GM21529 (cell line): ENCODE data around the gene PRKAA1.

ENCODE experiments used
- ATAC-seq: cut with Tn5 transposase; IDR thresholded peaks from one replicate; pipeline ENCODE4 v1.9.1; 2021; ENCODE audit not compliant: unreplicated experiment

PRKAA1 gene

DNA sequence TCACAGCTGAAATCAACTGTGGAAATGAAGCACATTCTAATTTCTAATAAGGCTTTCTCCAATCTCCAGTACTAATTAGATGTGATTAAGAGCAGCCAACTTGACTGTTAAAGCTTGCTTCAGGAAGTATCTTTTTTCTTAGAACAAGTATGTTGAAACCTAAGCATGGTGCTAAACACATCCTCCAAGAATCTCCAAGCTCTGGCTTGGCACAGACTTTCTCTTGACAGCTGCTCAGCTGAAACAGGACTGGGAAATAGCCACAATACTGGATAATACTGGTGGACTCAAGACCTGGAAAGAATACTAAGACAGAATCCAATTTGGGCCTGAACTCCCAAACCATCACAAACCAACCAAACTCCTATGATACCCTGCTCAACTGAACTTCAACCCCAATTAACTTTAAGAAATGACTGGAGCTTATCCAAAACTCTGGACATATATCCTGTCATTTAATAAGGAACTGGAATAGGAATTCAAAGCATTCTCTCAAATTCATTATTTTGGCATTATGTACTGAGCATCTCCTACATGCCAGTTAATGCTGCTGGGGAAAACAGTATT lies 16.2 kb downstream of the PRKAA1 start:
- ATAC-seq: no peak

DNA sequence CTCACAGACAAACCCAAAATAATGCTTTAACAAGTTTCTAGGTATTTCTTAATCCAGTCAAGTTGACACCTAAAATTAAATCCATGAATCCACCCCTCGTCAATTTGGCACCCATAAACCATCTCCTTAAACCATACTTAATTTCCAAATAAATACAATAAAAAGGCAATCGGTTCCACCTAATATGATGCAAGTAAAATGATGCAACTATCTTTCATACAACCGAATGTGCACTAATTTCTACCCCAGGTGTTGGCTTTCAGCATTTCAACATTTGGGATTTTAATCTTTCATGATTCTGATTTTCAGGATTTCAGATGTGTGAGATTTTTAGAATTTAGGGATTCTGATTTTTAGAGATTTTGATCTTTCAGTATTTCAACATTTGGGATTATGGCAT lies 17.3 kb downstream of the PRKAA1 start:
- ATAC-seq: no peak

DNA sequence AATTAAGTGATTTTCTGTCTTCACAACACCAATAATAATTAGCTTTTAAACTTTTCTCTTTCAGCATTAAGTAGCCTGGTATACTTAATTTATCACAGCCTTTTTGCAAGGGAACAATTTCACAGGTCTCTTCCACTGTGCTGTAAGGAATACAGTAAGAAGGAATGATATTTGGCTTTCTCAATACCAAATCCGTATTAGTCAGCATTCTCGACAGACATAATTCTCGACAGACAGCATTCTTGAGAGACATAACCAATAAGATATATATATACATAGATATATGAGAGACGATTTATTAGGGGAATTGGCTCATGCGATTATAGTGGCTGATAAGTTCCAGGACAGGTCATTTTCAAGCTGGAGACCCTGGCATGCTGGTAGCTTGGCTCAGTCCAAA lies 18.0 kb downstream of the PRKAA1 start:
- ATAC-seq: no peak

GRCh38 chr5:40779561-40779960 lies 18.6 kb downstream of the PRKAA1 start:
- ATAC-seq: no peak

DNA sequence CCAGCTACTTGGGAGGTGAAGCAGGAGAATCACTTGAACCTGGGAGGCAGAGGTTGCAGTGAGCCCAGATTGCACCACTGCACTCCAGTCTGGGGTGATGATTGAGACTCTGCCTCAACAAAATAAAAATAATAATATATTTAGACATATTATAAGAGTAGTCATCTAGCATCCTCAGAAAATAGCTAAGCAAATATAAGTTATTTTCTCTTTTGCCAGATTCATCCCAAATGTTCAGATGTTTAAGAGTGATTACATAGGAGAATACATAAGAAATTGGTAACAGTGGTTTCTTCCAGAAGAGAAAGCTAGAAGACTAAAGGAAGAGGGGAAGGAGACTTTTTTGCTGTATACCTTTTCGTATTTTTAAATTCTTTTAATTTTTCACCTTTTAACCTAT lies 20.0 kb downstream of the PRKAA1 start:
- no peak for ATAC-seq

GRCh38 chr5:40776658-40776977 lies 21.6 kb downstream of the PRKAA1 start:
- no peak for ATAC-seq

DNA sequence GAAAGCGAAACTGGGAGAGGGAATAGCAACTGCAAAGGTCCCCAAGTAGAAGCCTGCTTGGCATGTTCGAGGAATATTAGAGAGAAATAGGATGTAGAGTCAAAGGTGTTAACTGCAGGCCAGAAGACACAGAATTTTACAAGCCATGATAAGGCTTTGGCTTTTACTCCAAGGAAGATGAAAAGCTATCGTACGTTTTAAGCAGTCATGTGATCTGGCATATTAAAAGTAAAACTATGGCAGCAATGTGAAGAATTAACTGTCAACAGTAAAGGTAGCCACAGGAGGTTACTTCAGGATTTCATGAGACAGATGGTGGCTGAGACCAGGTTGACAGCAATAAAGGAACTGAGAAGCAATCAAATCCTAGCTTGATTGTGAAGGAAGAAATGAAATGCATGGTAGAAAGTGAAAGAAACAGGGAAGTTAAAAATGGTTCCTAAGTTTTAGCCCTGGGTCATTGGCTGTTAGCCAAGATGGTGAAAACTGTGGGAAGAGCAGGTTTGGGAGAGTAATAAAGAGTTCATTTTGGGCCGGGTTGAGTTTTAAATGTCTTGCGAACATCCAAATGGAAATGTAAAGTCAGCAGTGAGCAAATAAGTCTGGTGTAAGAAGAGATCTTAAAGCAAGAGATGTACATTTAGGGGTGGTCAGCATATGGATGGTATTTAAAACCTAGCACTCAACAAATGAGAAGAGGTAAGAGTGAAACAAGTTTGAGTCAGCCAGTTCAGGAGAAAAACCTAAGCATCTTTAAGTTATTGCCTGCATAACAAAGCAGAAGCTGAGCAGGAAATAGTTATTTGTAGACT lies 22.1 kb downstream of the PRKAA1 start:
- ATAC-seq: no peak

- no peak for ATAC-seq
These were observed 22.9 kb downstream of the PRKAA1 start for GRCh38 chr5:40775085-40775845.

- ATAC-seq: no peak
These were observed 23.6 kb downstream of the PRKAA1 start for GRCh38 chr5:40774623-40775022.

DNA sequence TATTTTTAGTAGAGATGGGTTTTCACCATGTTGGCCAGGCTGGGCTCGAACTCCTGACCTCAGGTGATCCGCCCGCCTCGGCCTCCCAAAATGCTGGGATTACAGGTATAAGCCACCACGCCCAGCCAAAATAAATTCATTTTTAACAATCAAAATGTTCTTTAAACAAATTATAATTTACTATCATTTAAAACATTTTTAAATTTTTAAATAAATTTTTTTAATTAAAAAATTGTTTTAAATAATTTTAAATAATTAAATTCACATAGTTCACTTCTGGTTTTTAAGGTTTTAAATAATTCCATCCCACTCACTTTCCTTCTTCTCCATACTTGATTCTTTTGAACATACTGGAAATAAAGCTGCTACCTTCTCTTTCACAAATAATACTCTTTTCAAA lies 27.4 kb downstream of the PRKAA1 start:
- ATAC-seq: no peak

DNA sequence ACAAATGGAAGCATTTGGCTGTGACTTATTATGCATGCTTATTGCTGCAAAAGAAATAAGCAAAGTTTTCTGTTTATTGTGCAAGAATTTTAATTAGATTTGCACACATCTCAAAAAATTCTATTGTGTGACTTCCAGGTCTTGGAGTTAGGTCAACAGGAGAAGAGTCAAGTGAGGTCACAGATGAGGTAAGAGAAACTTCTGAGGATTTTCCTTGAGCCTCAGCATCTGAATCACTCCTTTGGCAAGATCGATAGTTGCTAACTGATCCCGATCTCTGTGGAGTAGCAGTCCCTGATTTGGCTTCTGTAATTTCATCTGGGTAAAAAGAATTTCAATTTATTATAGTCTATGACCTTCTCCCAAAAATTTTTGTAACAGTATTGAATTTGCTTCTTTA lies 35.5 kb downstream of the PRKAA1 start:
- ATAC-seq: no peak

DNA sequence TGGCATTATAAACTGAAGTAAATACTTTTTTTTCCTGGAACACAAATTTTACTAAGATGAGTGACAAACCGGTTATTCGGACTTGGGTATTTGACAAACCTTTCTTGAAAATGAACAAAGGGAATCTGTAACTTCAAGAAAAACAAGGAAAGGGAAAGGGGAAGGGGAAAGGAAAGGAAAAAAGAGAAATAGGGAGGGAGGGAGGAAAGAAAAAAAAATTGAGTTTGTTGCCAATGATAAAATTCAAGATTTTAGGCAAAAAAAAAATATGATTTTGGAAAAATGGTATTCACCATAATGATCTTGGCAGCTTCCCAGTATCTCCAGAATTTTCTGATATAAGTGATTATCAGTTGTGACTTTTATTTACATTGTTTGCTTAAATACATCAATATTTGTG lies 40.8 kb downstream of the PRKAA1 start:
- ATAC-seq: no peak

- ATAC-seq: peak; percentile 86
These were observed 42.5 kb downstream of the PRKAA1 start, which contains the start of gene TTC33 for GRCh38 chr5:40755407-40756365. Gene TTC33, minus strand, starts transcription at chr5:40755961. Its CDS starts 8,943 bp downstream, at chr5:40747018.

DNA sequence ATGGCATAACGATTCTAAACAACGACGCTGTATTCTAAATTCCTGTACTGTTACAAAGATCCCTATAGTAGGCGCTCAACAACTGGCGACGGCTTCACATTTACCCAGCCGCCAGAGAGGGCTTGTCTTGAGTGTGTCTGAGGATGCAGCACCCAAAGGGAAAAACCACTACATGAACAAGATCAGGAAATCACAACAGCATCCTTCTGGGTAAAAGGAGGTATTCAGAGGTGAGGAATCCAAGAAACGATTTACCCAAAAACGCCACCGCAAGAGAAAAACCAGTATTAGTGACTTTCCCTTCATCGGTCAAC lies 43.1 kb downstream of the PRKAA1 start:
- peak; percentile 83 for ATAC-seq

- ATAC-seq: peak; percentile 11
These were observed 43.6 kb downstream of the PRKAA1 start for GRCh38 chr5:40754381-40755092.

- no peak for ATAC-seq
These were observed 51.5 kb downstream of the PRKAA1 start for GRCh38 chr5:40746703-40747102.

DNA sequence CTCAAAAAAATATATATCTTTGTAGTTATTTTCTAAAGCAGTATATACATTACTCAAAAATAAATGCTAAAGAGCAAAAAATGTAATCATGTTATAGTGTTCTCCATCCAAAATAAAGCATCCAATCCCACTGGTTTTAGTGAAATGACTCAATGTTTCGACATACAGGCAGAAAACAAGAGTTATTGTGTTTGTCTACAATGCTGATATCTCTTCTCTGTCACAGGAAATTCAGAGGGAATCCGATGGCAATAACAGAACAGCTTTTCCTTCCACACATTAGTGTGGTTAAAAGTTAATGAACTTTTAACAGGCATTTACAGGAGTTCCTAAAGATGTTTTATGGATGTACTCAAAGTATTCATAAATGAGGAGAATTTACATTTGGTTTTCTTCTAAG lies 54.4 kb downstream of the PRKAA1 start:
- ATAC-seq: no peak

DNA sequence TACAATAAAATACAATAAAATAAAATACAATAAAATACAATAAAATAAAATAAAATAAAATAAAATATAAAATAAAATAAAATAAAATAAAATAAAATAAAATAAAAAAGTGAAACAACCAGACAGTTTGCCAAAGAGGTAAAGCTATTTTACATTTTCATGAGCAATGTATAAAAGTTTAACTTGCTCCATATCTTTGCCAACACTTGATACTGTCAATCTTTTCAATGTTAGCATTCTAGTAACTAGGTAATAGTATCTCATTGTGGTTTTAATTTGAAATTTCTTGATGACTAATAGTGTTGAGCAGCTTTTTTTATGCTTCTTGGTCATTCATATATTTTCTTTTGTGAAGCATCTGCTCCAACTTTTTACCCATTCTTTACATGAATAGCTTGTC lies 59.7 kb downstream of the PRKAA1 start:
- ATAC-seq: no peak

GRCh38 chr5:40736103-40736875 lies 61.9 kb downstream of the PRKAA1 start:
- peak; percentile 76 for ATAC-seq

GRCh38 chr5:40735609-40736008 lies 62.6 kb downstream of the PRKAA1 start:
- ATAC-seq: no peak
